ENCODE results near the gene WFDC6. TPM values are rescaled to one million over a fixed set of nuclear protein-coding genes. Genes with fewer than 3 reads are reported as not detected.

The WFDC6 gene
- total and polyA plus RNA-seq, 7 donors, result not detected

DNA sequence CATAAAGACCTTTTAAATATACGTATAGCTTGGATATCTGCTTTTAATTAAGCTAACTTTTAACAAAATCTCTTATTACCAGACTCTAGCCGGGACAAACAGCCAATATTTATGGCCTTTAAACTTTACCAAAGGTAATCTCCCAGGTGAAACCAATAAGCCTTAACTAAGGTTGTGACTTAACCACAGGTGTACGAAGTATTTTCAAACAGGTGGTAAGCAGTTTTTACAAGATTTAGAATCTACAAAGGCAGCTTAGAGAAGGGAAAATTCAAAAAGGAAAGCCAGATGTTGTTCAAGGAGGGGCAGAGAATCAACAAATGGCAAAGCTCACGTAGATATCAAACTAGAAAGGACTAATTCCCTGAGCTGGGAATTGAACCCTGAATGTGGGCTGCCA is 53.9 kb downstream of the WFDC6 start:
- 53 to 61% (median 60%) methylated on average over 4 of the region's 4 CpGs for WGBS, 3 donors
- H3K4me1 ChIP-seq, result no peaks in the 10 kb centered on the region
- ATAC-seq, result no peak
- no peak for DNase-seq
- H3K27me3 ChIP-seq (ENCODE audit: insufficient read depth in 3 of 3, low read length in 2 of 3), result peaks cover 0 to 52% (median 0%) of the 10 kb centered on the region in 3 donors
- no peak overlapping the region for H3K4me3 ChIP-seq
- H3K36me3 ChIP-seq (ENCODE audit: insufficient read depth in 1 of 2, low read depth in 1 of 2), result no peaks in the 10 kb centered on the region
- no peaks in the 10 kb centered on the region for H3K9me3 ChIP-seq
- intact Hi-C loops (cut with DNase I), result no loop called here
- TF ChIP-seq, protein P1, sequence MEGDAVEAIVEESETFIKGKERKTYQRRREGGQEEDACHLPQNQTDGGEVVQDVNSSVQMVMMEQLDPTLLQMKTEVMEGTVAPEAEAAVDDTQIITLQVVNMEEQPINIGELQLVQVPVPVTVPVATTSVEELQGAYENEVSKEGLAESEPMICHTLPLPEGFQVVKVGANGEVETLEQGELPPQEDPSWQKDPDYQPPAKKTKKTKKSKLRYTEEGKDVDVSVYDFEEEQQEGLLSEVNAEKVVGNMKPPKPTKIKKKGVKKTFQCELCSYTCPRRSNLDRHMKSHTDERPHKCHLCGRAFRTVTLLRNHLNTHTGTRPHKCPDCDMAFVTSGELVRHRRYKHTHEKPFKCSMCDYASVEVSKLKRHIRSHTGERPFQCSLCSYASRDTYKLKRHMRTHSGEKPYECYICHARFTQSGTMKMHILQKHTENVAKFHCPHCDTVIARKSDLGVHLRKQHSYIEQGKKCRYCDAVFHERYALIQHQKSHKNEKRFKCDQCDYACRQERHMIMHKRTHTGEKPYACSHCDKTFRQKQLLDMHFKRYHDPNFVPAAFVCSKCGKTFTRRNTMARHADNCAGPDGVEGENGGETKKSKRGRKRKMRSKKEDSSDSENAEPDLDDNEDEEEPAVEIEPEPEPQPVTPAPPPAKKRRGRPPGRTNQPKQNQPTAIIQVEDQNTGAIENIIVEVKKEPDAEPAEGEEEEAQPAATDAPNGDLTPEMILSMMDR (IDR thresholded peaks at IDR 0.05), result no peak
- H3K27ac ChIP-seq, result no peak overlapping the region

DNA sequence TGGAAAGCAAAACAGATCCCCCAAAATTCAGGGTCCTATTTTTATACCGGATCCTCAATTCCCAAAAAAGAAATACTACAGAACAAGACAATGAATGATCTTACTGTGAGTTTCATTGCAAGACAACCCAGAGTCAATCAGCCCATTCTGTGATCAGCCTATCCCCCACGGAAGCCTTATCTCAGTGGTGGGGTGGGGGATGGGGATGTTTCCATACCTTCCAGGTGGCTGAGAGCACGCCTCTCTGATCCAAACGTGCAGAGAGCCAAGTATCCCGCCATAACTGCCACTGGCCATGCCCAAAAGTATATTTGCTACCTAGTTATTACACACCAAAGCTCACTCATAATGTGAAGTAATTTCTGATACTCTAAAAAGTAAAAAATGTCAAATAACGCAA is 54.6 kb downstream of the WFDC6 start:
- H3K36me3 ChIP-seq (ENCODE audit: insufficient read depth in 1 of 2, low read depth in 1 of 2), result no peaks in the 10 kb centered on the region
- H3K9me3 ChIP-seq, result no peaks in the 10 kb centered on the region
- no peak overlapping the region for H3K4me3 ChIP-seq
- H3K27ac ChIP-seq, result no peak overlapping the region
- TF ChIP-seq, protein P1 (IDR thresholded peaks at IDR 0.05), result no peak
- intact Hi-C loops (cut with DNase I), result no loop called here
- H3K4me1 ChIP-seq, result no peaks in the 10 kb centered on the region
- DNase-seq (no peak), ATAC-seq (no peak)
- WGBS, 3 donors, result 38 to 41% (median 38%) methylated on average over 6 of the region's 6 CpGs
- H3K27me3 ChIP-seq (ENCODE audit: insufficient read depth in 3 of 3, low read length in 2 of 3), result peaks cover 0 to 47% (median 0%) of the 10 kb centered on the region in 3 donors

Other genes starting within 250 kb of the WFDC6 start
- under 1 TPM in 1 of 4 donors, not detected in 3; 0.22 TPM for gene RBPJL, start 232.6 kb downstream of the WFDC6 start, total RNA-seq
- under 1 TPM in 2 of 3 donors, not detected in 1; 0.04 TPM for gene RBPJL, start 232.6 kb downstream of the WFDC6 start, polyA plus RNA-seq
- gene MATN4, start 231.2 kb downstream of the WFDC6 start, total RNA-seq, result not detected
- not detected for gene MATN4, start 231.2 kb downstream of the WFDC6 start, polyA plus RNA-seq
- gene SDC4, start 191.1 kb downstream of the WFDC6 start, total RNA-seq, result 100 to 1,000 TPM in 2 of 4 donors, 10 to 100 TPM in 2; 32.2 to 283 (median 161) TPM
- gene SDC4, start 191.1 kb downstream of the WFDC6 start, polyA plus RNA-seq, result 100 to 1,000 TPM in 1 of 3 donors, 10 to 100 TPM in 2; 41.6 to 323 (median 63.9) TPM
- gene SYS1, start 176.3 kb downstream of the WFDC6 start, total RNA-seq, result 10 to 100 TPM; 17.1 to 29.6 (median 22.9) TPM
- 10 to 100 TPM; 40.9 to 73.3 (median 58.1) TPM for gene SYS1, start 176.3 kb downstream of the WFDC6 start, polyA plus RNA-seq
- gene TP53TG5, start 161.2 kb downstream of the WFDC6 start, total RNA-seq, result under 1 TPM in 2 of 4 donors, not detected in 2; 0.38 to 0.69 TPM
- gene TP53TG5, start 161.2 kb downstream of the WFDC6 start, polyA plus RNA-seq, result 1 to 10 TPM in 1 of 3 donors, under 1 TPM in 2; 0.12 to 1.0 (median 0.16) TPM
- gene DBNDD2, start 131.2 kb downstream of the WFDC6 start, total RNA-seq, result 100 to 1,000 TPM; 108 to 180 (median 163) TPM
- 100 to 1,000 TPM; 151 to 230 (median 162) TPM for gene DBNDD2, start 131.2 kb downstream of the WFDC6 start, polyA plus RNA-seq
- gene PIGT, start 123.3 kb downstream of the WFDC6 start, total RNA-seq, result 10 to 100 TPM; 48.0 to 74.9 (median 57.1) TPM
- gene PIGT, start 123.3 kb downstream of the WFDC6 start, polyA plus RNA-seq, result 100 to 1,000 TPM in 1 of 3 donors, 10 to 100 TPM in 2; 57.3 to 113 (median 94.7) TPM
- gene WFDC2, start 69.7 kb downstream of the WFDC6 start, total RNA-seq, result under 1 TPM in 2 of 4 donors, not detected in 2; 0.44 to 0.74 TPM
- under 1 TPM in 2 of 3 donors, not detected in 1; 0.22 to 0.31 TPM for gene WFDC2, start 69.7 kb downstream of the WFDC6 start, polyA plus RNA-seq
- gene SPINT3, start 23.9 kb downstream of the WFDC6 start, total RNA-seq, result not detected
- not detected for gene SPINT3, start 23.9 kb downstream of the WFDC6 start, polyA plus RNA-seq
- not detected for gene EPPIN, start 7.9 kb upstream of the WFDC6 start, total RNA-seq
- gene EPPIN, start 7.9 kb upstream of the WFDC6 start, polyA plus RNA-seq, result not detected
- not detected for gene WFDC8, start 39.8 kb upstream of the WFDC6 start, total RNA-seq
- gene WFDC8, start 39.8 kb upstream of the WFDC6 start, polyA plus RNA-seq, result not detected
- gene WFDC10A, start 90.3 kb upstream of the WFDC6 start, total RNA-seq, result not detected
- not detected for gene WFDC10A, start 90.3 kb upstream of the WFDC6 start, polyA plus RNA-seq
- not detected for gene WFDC9, start 91.8 kb upstream of the WFDC6 start, total RNA-seq
- not detected for gene WFDC9, start 91.8 kb upstream of the WFDC6 start, polyA plus RNA-seq
- gene WFDC11, start 130.8 kb upstream of the WFDC6 start, total RNA-seq, result not detected
- not detected for gene WFDC11, start 130.8 kb upstream of the WFDC6 start, polyA plus RNA-seq
- not detected for gene WFDC13, start 162.6 kb upstream of the WFDC6 start, total RNA-seq
- gene WFDC13, start 162.6 kb upstream of the WFDC6 start, polyA plus RNA-seq, result not detected
- not detected for gene WFDC10B, start 165.5 kb upstream of the WFDC6 start, total RNA-seq
- gene WFDC10B, start 165.5 kb upstream of the WFDC6 start, polyA plus RNA-seq, result not detected
- not detected for gene SPINT4, start 182.9 kb upstream of the WFDC6 start, total RNA-seq
- gene SPINT4, start 182.9 kb upstream of the WFDC6 start, polyA plus RNA-seq, result not detected

Measured in psoas muscle (tissue), 8 donors.